Central memory CD8-positive, alpha-beta T cell (primary cell): ENCODE results near the gene CTCFL.

Source experiments
- ATAC-seq: fragments of 150-1000 bp; cut with Tn5 transposase; replicated peaks from 2 replicates; pipeline ENCODE4 v1.10.0; 2022; ENCODE audit warnings: mild to moderate bottlenecking, moderate FRiP score, moderate number of reproducible peaks; ENCODE audit not compliant: poor library complexity, severe bottlenecking; ENCODE audit errors: extremely low read depth
- DNase-seq, 2 donors: peaks; one replicate each; pipeline ENCODE4 v3.0.0; 2021; ENCODE audit warnings: low spot score in 2 of 2
- H3K27ac Mint-ChIP-seq: one replicate; pipeline ENCODE4 v1.8.0; 2022; ENCODE audit warnings: low read depth, mild to moderate bottlenecking, moderate library complexity, mixed read lengths
- H3K27me3 Mint-ChIP-seq: one replicate; pipeline ENCODE4 v1.8.0; 2022; ENCODE audit warnings: mixed read lengths
- H3K36me3 Mint-ChIP-seq: one replicate; pipeline ENCODE4 v1.8.0; 2022; ENCODE audit warnings: mild to moderate bottlenecking, moderate library complexity, mixed read lengths; ENCODE audit not compliant: insufficient read depth
- H3K4me1 Mint-ChIP-seq: one replicate; pipeline ENCODE4 v1.8.0; 2022; ENCODE audit warnings: mixed read lengths
- H3K4me3 Mint-ChIP-seq: one replicate; pipeline ENCODE4 v1.8.0; 2022; ENCODE audit warnings: mild to moderate bottlenecking, moderate library complexity, mixed read lengths
- H3K9me3 Mint-ChIP-seq: one replicate; pipeline ENCODE4 v1.8.0; 2022; ENCODE audit warnings: mixed read lengths

Gene CTCFL

GRCh38 chr20:57524511-57525176 lies at the start of gene CTCFL:
Gene CTCFL (minus strand): TSS chr20:57525140. CDS start chr20:57524205, 935 bp downstream.
- Mint-ChIP-seq H3K36me3 (no peaks in the 10 kb centered on the region), H3K9me3 (no peaks in the 10 kb centered on the region), H3K27me3 (no peaks in the 10 kb centered on the region), H3K4me1 (peaks cover 8% of the 10 kb centered on the region), H3K27ac (no peak within 1 kb of the TSS), H3K4me3 (no peak within 1 kb of the TSS)
- no peak for ATAC-seq
- DNase-seq = no peak

GRCh38 chr20:57573894-57574293 lies 49.0 kb upstream of the CTCFL start:
- no peaks in the 10 kb centered on the region for H3K36me3 Mint-ChIP-seq
- peaks cover 39% of the 10 kb centered on the region for H3K27me3 Mint-ChIP-seq
- H3K27ac Mint-ChIP-seq = no peak overlapping the region
- H3K9me3 Mint-ChIP-seq = no peaks in the 10 kb centered on the region
- ATAC-seq (no peak), DNase-seq (no peak)
- no peaks in the 10 kb centered on the region for H3K4me1 Mint-ChIP-seq
- H3K4me3 Mint-ChIP-seq = no peak overlapping the region

- DNase-seq = no peak
- no peak overlapping the region for H3K4me3 Mint-ChIP-seq
- H3K4me1 Mint-ChIP-seq = no peaks in the 10 kb centered on the region
- H3K27ac Mint-ChIP-seq = no peak overlapping the region
- H3K9me3 Mint-ChIP-seq = no peaks in the 10 kb centered on the region
- ATAC-seq = no peak
- peaks cover 46% of the 10 kb centered on the region for H3K27me3 Mint-ChIP-seq
- no peaks in the 10 kb centered on the region for H3K36me3 Mint-ChIP-seq
These were observed 48.3 kb upstream of the CTCFL start for GRCh38 chr20:57573242-57573641.

GRCh38 chr20:57571782-57572416 lies 47.0 kb upstream of the CTCFL start:
- Mint-ChIP-seq H3K4me1 (no peaks in the 10 kb centered on the region), H3K36me3 (no peaks in the 10 kb centered on the region), H3K9me3 (no peaks in the 10 kb centered on the region), H3K27me3 (peaks cover 58% of the 10 kb centered on the region), H3K4me3 (no peak overlapping the region), H3K27ac (no peak overlapping the region)
- DNase-seq (no peak), ATAC-seq (no peak)

- peaks cover 64% of the 10 kb centered on the region for H3K27me3 Mint-ChIP-seq
- no peak for ATAC-seq
- DNase-seq = no peak
These were observed 46.0 kb upstream of the CTCFL start for GRCh38 chr20:57570920-57571319.

GRCh38 chr20:57570145-57570850 lies 45.4 kb upstream of the CTCFL start:
- Mint-ChIP-seq H3K4me1 (no peaks in the 10 kb centered on the region), H3K27ac (no peak overlapping the region), H3K36me3 (no peaks in the 10 kb centered on the region), H3K9me3 (no peaks in the 10 kb centered on the region), H3K27me3 (peaks cover 67% of the 10 kb centered on the region), H3K4me3 (no peak overlapping the region)
- DNase-seq (no peak), ATAC-seq (no peak)

More at GRCh38 chr20:57570920-57571319, 46.0 kb upstream of the CTCFL start:
- Mint-ChIP-seq H3K9me3 (no peaks in the 10 kb centered on the region), H3K27ac (no peak overlapping the region), H3K4me3 (no peak overlapping the region), H3K36me3 (no peaks in the 10 kb centered on the region), H3K4me1 (no peaks in the 10 kb centered on the region)

GRCh38 chr20:57568960-57569359 lies 44.0 kb upstream of the CTCFL start:
- no peak overlapping the region for H3K27ac Mint-ChIP-seq
- DNase-seq (no peak), ATAC-seq (no peak)
- H3K4me3 Mint-ChIP-seq = no peak overlapping the region
- H3K9me3 Mint-ChIP-seq = no peaks in the 10 kb centered on the region
- no peaks in the 10 kb centered on the region for H3K4me1 Mint-ChIP-seq
- H3K36me3 Mint-ChIP-seq = no peaks in the 10 kb centered on the region
- H3K27me3 Mint-ChIP-seq = peaks cover 80% of the 10 kb centered on the region

GRCh38 chr20:57568088-57568896 lies 43.4 kb upstream of the CTCFL start:
- H3K27ac Mint-ChIP-seq = no peak overlapping the region
- H3K36me3 Mint-ChIP-seq = no peaks in the 10 kb centered on the region
- DNase-seq (no peak), ATAC-seq (no peak)
- H3K27me3 Mint-ChIP-seq = peaks cover 80% of the 10 kb centered on the region
- no peaks in the 10 kb centered on the region for H3K9me3 Mint-ChIP-seq
- H3K4me3 Mint-ChIP-seq = no peak overlapping the region
- H3K4me1 Mint-ChIP-seq = no peaks in the 10 kb centered on the region

GRCh38 chr20:57567471-57568079 lies 42.6 kb upstream of the CTCFL start:
- ATAC-seq (no peak), DNase-seq (no peak)
- H3K27me3 Mint-ChIP-seq = peaks cover 81% of the 10 kb centered on the region
- no peaks in the 10 kb centered on the region for H3K4me1 Mint-ChIP-seq
- no peaks in the 10 kb centered on the region for H3K36me3 Mint-ChIP-seq
- H3K4me3 Mint-ChIP-seq = no peak overlapping the region
- no peak overlapping the region for H3K27ac Mint-ChIP-seq
- no peaks in the 10 kb centered on the region for H3K9me3 Mint-ChIP-seq

- DNase-seq (no peak), ATAC-seq (no peak)
- H3K27ac Mint-ChIP-seq = no peak overlapping the region
- no peaks in the 10 kb centered on the region for H3K36me3 Mint-ChIP-seq
- H3K4me1 Mint-ChIP-seq = no peaks in the 10 kb centered on the region
- H3K4me3 Mint-ChIP-seq = no peak overlapping the region
- H3K9me3 Mint-ChIP-seq = no peaks in the 10 kb centered on the region
- H3K27me3 Mint-ChIP-seq = peaks cover 81% of the 10 kb centered on the region
These were observed 42.0 kb upstream of the CTCFL start for GRCh38 chr20:57566803-57567459.

GRCh38 chr20:57566399-57566798 lies 41.5 kb upstream of the CTCFL start:
- ATAC-seq = no peak
- H3K4me1 Mint-ChIP-seq = no peaks in the 10 kb centered on the region
- no peak for DNase-seq
- no peak overlapping the region for H3K4me3 Mint-ChIP-seq
- no peaks in the 10 kb centered on the region for H3K36me3 Mint-ChIP-seq
- no peaks in the 10 kb centered on the region for H3K9me3 Mint-ChIP-seq
- H3K27me3 Mint-ChIP-seq = peaks cover 79% of the 10 kb centered on the region
- H3K27ac Mint-ChIP-seq = no peak overlapping the region
